Adrenal gland (tissue), 5 donors: ENCODE measurements around the gene PDXP.

Experiments
- POLR2A ChIP-seq, 2 donors: fragments of 450-650 bp; IDR thresholded peaks; one replicate each; pipeline ENCODE4 v1.6.1; 2017; ENCODE audit warnings: antibody characterized with exemption in 2 of 2, mild to moderate bottlenecking in 2 of 2, moderate library complexity in 1 of 2
- TF ChIP-seq, protein P1 (sequence below), 6 experiments: fragments of 450-650 bp in 4 of 6; fragments of 200-600 bp in 2 of 6; sonication (generic) in 1 of 6; IDR thresholded peaks; 1 replicate in 5 of 6; 2 replicates in 1 of 6; pipeline versions ENCODE4 v1.5.1 to v1.8.0; 2016 to 2021; ENCODE audit warnings: antibody characterized with exemption in 6 of 6, mild to moderate bottlenecking in 2 of 6, moderate library complexity in 1 of 6
- donor health status: DM: no; HTN: no; CAD: no.

GRCh38 chr22:37643225-37643847 lies 15.2 kb upstream of the PDXP start:
- TF ChIP-seq, protein P1, sequence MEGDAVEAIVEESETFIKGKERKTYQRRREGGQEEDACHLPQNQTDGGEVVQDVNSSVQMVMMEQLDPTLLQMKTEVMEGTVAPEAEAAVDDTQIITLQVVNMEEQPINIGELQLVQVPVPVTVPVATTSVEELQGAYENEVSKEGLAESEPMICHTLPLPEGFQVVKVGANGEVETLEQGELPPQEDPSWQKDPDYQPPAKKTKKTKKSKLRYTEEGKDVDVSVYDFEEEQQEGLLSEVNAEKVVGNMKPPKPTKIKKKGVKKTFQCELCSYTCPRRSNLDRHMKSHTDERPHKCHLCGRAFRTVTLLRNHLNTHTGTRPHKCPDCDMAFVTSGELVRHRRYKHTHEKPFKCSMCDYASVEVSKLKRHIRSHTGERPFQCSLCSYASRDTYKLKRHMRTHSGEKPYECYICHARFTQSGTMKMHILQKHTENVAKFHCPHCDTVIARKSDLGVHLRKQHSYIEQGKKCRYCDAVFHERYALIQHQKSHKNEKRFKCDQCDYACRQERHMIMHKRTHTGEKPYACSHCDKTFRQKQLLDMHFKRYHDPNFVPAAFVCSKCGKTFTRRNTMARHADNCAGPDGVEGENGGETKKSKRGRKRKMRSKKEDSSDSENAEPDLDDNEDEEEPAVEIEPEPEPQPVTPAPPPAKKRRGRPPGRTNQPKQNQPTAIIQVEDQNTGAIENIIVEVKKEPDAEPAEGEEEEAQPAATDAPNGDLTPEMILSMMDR (IDR thresholded peaks at IDR 0.05), result peak; percentile 80 to 95 (median 92)
- TF ChIP-seq POLR2A (IDR thresholded peaks at IDR 0.05), result no peak
